Inferior parietal cortex (tissue), 1 donor: Measurements from ENCODE around the gene BIN2.
A peak's percentile ranks its signal among the peaks of the same experiment; 100 is the strongest.
"Not testable (repeated sequence)": the region's sequence is repeated elsewhere in the genome, so short reads cannot be mapped to it uniquely, and the experiment has no call there.

Experiments used
- DNase-seq: peaks from one replicate; pipeline ENCODE4 v3.0.0-alpha.2; 2016; ENCODE audit errors: extremely low spot score

Gene BIN2

GRCh38 chr12:51345681-51346080 lies 21.7 kb upstream of the BIN2 start:
- no peak for DNase-seq

- no peak for DNase-seq
These were observed 19.2 kb upstream of the BIN2 start for GRCh38 chr12:51343201-51343600.

GRCh38 chr12:51342416-51342815 lies 18.4 kb upstream of the BIN2 start:
- no peak for DNase-seq

- peak; percentile 93 for DNase-seq
These were observed 17.5 kb upstream of the BIN2 start for GRCh38 chr12:51341251-51342007.

- DNase-seq: no peak
These were observed 15.8 kb upstream of the BIN2 start for GRCh38 chr12:51339750-51340149.

GRCh38 chr12:51337336-51337735 lies 13.4 kb upstream of the BIN2 start:
- not testable (repeated sequence) for DNase-seq

GRCh38 chr12:51335931-51336330 lies 12.0 kb upstream of the BIN2 start:
- DNase-seq: no peak

- no peak for DNase-seq
These were observed 10.8 kb upstream of the BIN2 start for GRCh38 chr12:51334764-51335163.

GRCh38 chr12:51333536-51333935 lies 9.6 kb upstream of the BIN2 start:
- DNase-seq: no peak

- DNase-seq: no peak
These were observed 6.2 kb upstream of the BIN2 start for GRCh38 chr12:51330186-51330585.

- DNase-seq: no peak
These were observed 5.8 kb upstream of the BIN2 start for GRCh38 chr12:51329742-51330141.

GRCh38 chr12:51328587-51328986 lies 4.6 kb upstream of the BIN2 start:
- no peak for DNase-seq

GRCh38 chr12:51326698-51327439 lies 2.9 kb upstream of the BIN2 start:
- peak; percentile 43 for DNase-seq

- no peak for DNase-seq
These were observed 979 bp upstream of the BIN2 start for GRCh38 chr12:51324953-51325352.

- no peak for DNase-seq
These were observed 535 bp downstream of the BIN2 start for GRCh38 chr12:51323317-51323960.

GRCh38 chr12:51322452-51322851 lies 1.5 kb downstream of the BIN2 start:
- no peak for DNase-seq

GRCh38 chr12:51321882-51322281 lies 2.1 kb downstream of the BIN2 start:
- no peak for DNase-seq

- no peak for DNase-seq
These were observed 3.2 kb downstream of the BIN2 start for GRCh38 chr12:51320695-51321320.

GRCh38 chr12:51320311-51320694 lies 3.7 kb downstream of the BIN2 start:
- no peak for DNase-seq

GRCh38 chr12:51318846-51319599 lies 5.0 kb downstream of the BIN2 start:
- no peak for DNase-seq

GRCh38 chr12:51318057-51318806 lies 5.7 kb downstream of the BIN2 start:
- not testable (repeated sequence) for DNase-seq
